GM12878 (cell line): ENCODE measurements around the gene CCNC. TPM values are rescaled to one million over a fixed set of nuclear protein-coding genes. Genes with fewer than 3 reads are reported as not detected.

Experiments
- ATAC-seq: fragments of 200-7000 bp; cut with Tn5 transposase; 3 replicates; pipeline ENCODE4 v1.9.1; 2020; ENCODE audit warnings: mild to moderate bottlenecking, moderate library complexity
- BruUV-seq: library from RNA; stranded (reverse); fragments of 400-500 nt; replicated peaks from 2 replicates; lab custom pipeline; 2021; lab: Mats Ljungman, UMichigan
- CTCF ChIA-PET: fragments of 300-600 bp; sonication (Branson Sonifier 250); formaldehyde crosslinking; extraction: SDS; loops from one replicate; lab custom pipeline; 2021; ENCODE audit warnings: inconsistent platforms; lab: Yijun Ruan, JAX
- POLR2A ChIA-PET: fragments of 350-600 bp; formaldehyde crosslinking; extraction: SDS; loops from one replicate; lab custom pipeline; 2021; ENCODE audit warnings: inconsistent platforms; lab: Charles Lee
- RAD21 ChIA-PET: fragments of 300-600 bp; sonication (Branson Sonifier 250); formaldehyde crosslinking; loops from one replicate; lab custom pipeline; 2023; ENCODE audit warnings: antibody characterized with exemption; ENCODE audit not compliant: unreplicated experiment; lab: Charles Lee
- SMC1A ChIA-PET: fragments of 300-600 bp; sonication (Branson Sonifier 250); formaldehyde crosslinking; loops from one replicate; lab custom pipeline; 2023; ENCODE audit not compliant: unreplicated experiment, uncharacterized antibody; lab: Charles Lee
- DNase-seq: peaks from one replicate; pipeline ENCODE4 v3.0.0-alpha.2; 2011; ENCODE audit warnings: low read depth, low spot score
- FAIRE-seq: peaks from 3 replicates; lab custom pipeline; 2011; peaks lifted over from hg19 to GRCh38; lab: Jason Lieb, UNC
- H2AFZ ChIP-seq: 2 replicates; pipeline ENCODE4 v1.6.0; 2011; ENCODE audit warnings: low read depth, low read length, control low read depth; ENCODE audit not compliant: control insufficient read depth
- H3K27ac ChIP-seq: 2 replicates; pipeline ENCODE4 v1.5.1; 2011; ENCODE audit warnings: control low read depth; ENCODE audit not compliant: control insufficient read depth, insufficient read depth
- H3K27me3 ChIP-seq, 2 experiments: replicated peaks in 1 of 2; 2 replicates each; pipeline versions ENCODE4 v1.6.0 to v1.6.1; 2011; ENCODE audit warnings: low read length in 1 of 2; ENCODE audit not compliant: control insufficient read depth in 2 of 2, insufficient read depth in 2 of 2
- H3K36me3 ChIP-seq, 2 experiments: 2 replicates each; pipeline ENCODE4 v1.5.1; 2011; ENCODE audit warnings: low read length in 1 of 2; ENCODE audit not compliant: control insufficient read depth in 2 of 2, insufficient read depth in 2 of 2
- H3K4me1 ChIP-seq: 2 replicates; pipeline ENCODE4 v1.6.1; 2011; ENCODE audit warnings: mild to moderate bottlenecking, low read length, moderate library complexity, mixed read lengths; ENCODE audit not compliant: control insufficient read depth, insufficient read depth
- H3K4me2 ChIP-seq: 2 replicates; pipeline ENCODE4 v1.6.0; 2011; ENCODE audit warnings: control low read depth; ENCODE audit not compliant: control insufficient read depth, insufficient read depth
- H3K4me3 ChIP-seq: fragments of 200-600 bp; sonication (generic); 2 replicates; pipeline ENCODE4 v1.5.1; 2016
- H3K79me2 ChIP-seq: 2 replicates; pipeline ENCODE4 v1.6.0; 2011; ENCODE audit warnings: low read length; ENCODE audit not compliant: control insufficient read depth, insufficient read depth
- H3K9ac ChIP-seq: 2 replicates; pipeline ENCODE4 v1.8.0; 2011; ENCODE audit warnings: low read length, control low read depth, mixed read lengths; ENCODE audit not compliant: control insufficient read depth, insufficient read depth
- H3K9me3 ChIP-seq: replicated peaks from 3 replicates; pipeline ENCODE4 v1.5.1; 2011; ENCODE audit warnings: mild to moderate bottlenecking, low read length; ENCODE audit not compliant: control insufficient read depth, insufficient read depth
- H4K20me1 ChIP-seq: 2 replicates; pipeline ENCODE4 v1.6.0; 2011; ENCODE audit not compliant: control insufficient read depth, insufficient read depth
- CBFB ChIP-seq: IDR thresholded peaks from 2 replicates; pipeline ENCODE4 v1.6.1; 2016; ENCODE audit warnings: antibody characterized with exemption, low read depth
- NFYA ChIP-seq: IDR thresholded peaks from 2 replicates; pipeline ENCODE4 v1.6.1; 2011; ENCODE audit warnings: low read depth, mild to moderate bottlenecking, low read length, improper control_type of control experiment, borderline replicate concordance
- NR2C1 ChIP-seq: fragments of 450-650 bp; IDR thresholded peaks from 2 replicates; pipeline ENCODE4 v1.6.1; 2017; ENCODE audit warnings: antibody characterized with exemption, mild to moderate bottlenecking, moderate library complexity
- RFX5 ChIP-seq: IDR thresholded peaks from 2 replicates; pipeline ENCODE4 v1.6.1; 2011; ENCODE audit warnings: low read depth, low read length, improper control_type of control experiment
- SMAD5 ChIP-seq: IDR thresholded peaks from 2 replicates; pipeline ENCODE4 v1.6.1; 2016; ENCODE audit warnings: antibody characterized with exemption, low read depth
- SRF ChIP-seq, 2 experiments: IDR thresholded peaks; 2 replicates each; pipeline ENCODE4 v1.6.1; 2011; ENCODE audit warnings: low read depth in 2 of 2, low read length in 2 of 2, mild to moderate bottlenecking in 1 of 2, moderate library complexity in 1 of 2
- WGBS: methylation state at CpG from one replicate; pipeline ENCODE4 v1.1.6; 2016; ENCODE audit warnings: low lambda C conversion rate; ENCODE audit not compliant: insufficient replicate concordance, insufficient coverage; ENCODE audit errors: missing lambda C conversion rate; 5-methylcytosine and 5-hydroxymethylcytosine counted together
- in situ Hi-C: fragments of 300-500 bp; cut with MboI; formaldehyde crosslinking; loops from 9 replicates; pipeline ENCODE4 v1.14.3; 2018; ENCODE audit warnings: mixed read lengths
- intact Hi-C: fragments of 100-400 bp; cut with micrococcal nuclease; formaldehyde crosslinking; loops from one replicate; pipeline ENCODE4 v1.14.2; 2022; ENCODE audit not compliant: unreplicated experiment
- polyA plus RNA-seq, 11 experiments: library from polyadenylated mRNA; depleted of rRNA in 4 of 11; unstranded in 6 of 11; stranded (reverse) in 5 of 11; fragments of >200 nt; fragmentation: Nextera tagmentation in 4 of 11; fragmentation: Illumina TruSeq in 1 of 11; extraction: Ambion mirVana in 4 of 11; extraction: Trizol in 1 of 11; gene quantifications; 1 replicate in 1 of 11; 2 replicates in 10 of 11; pipeline versions ENCODE4 v1.2.1 to v1.2.3, GENCODE V29; 2011 to 2016; ENCODE audit warnings: inconsistent platforms in 2 of 11, missing spikeins in 2 of 11, low read depth in 1 of 11
- total RNA-seq, 4 experiments: library from RNA; depleted of rRNA in 3 of 4; stranded (reverse); fragments of >200 nt in 3 of 4; fragmentation: Illumina TruSeq in 1 of 4; extraction: Trizol in 1 of 4; gene quantifications; 2 replicates each; pipeline versions ENCODE4 v1.2.1 to v1.2.3, GENCODE V29; 2013 to 2021

The CCNC gene
- total and polyA plus RNA-seq, 10 of the 15 experiments (the other 5 are each of a cell fraction or from before 2014, with no cell fraction given), result 68.5 to 168 (median 99.4) TPM

DNA sequence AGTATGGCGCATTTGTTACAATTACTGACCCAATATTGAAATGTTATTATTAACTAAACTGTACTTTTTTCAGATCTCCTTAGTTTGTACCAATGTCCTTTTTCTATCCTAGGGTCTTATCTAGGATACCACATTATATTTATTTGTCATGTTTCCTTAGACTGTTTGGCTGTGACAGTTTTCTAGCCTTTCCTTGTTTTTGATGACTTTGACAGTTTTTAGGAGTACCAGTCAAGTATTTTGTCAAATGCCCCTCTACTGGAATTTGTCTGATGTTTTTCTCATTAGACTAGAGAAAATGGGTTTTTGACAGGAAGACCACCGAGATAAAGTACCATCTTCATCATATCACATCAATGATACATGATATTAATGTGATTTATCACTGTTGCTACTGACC, 14.6 kb downstream of the CCNC start:
- Histone ChIP-seq H3K36me3 (peaks cover 0 to 34% of the 10 kb centered on the region in 2 experiments; a peak in 2 of 4 replicates), H2AFZ (no peak overlapping the region), H3K9me3 (no peaks in the 10 kb centered on the region), H4K20me1 (no peaks in the 10 kb centered on the region), H3K9ac (no peak overlapping the region), H3K79me2 (no peaks in the 10 kb centered on the region), H3K27me3 (no peaks in the 10 kb centered on the region), H3K4me1 (no peaks in the 10 kb centered on the region), H3K27ac (no peak overlapping the region), H3K4me2 (no peak overlapping the region), H3K4me3 (no peak overlapping the region)
- no peak for TF ChIP-seq CBFB
- TF ChIP-seq RFX5, result no peak
- TF ChIP-seq NR2C1, result no peak
- no peak for TF ChIP-seq SMAD5
- SMC1A ChIA-PET, result no interaction called here
- ATAC-seq, result no peak
- CTCF ChIA-PET, result no interaction called here
- no TSS peak for BruUV-seq
- in situ Hi-C loops, result no loop called here
- FAIRE-seq, result no peak
- DNase-seq, result no peak
- WGBS, result 89% methylated on average over 2 of the region's 2 CpGs
- RAD21 ChIA-PET, result interaction anchor here (1.3 kb wide), 1 partner anchor 15 kb away, joined by 3 read pairs; the partner anchor contains the start of gene CCNC
- POLR2A ChIA-PET, result interaction anchor here (0.5 kb wide), 1 partner anchor 45 kb away, joined by 4 read pairs; no protein-coding TSS in a partner anchor
- intact Hi-C loops, result no loop called here

GRCh38 chr6:99550046-99550748, 18.3 kb downstream of the CCNC start:
- SMC1A ChIA-PET, result interaction anchor here (1.1 kb wide), 1 partner anchor 121 kb away, joined by 3 read pairs; no protein-coding TSS in a partner anchor
- RAD21 ChIA-PET, result no interaction called here

More at GRCh38 chr6:99550046-99550748, 18.3 kb downstream of the CCNC start:
- no peak for FAIRE-seq
- no peaks in the 10 kb centered on the region for H4K20me1 ChIP-seq
- no TSS peak for BruUV-seq
- TF ChIP-seq NFYA, result no peak
- TF ChIP-seq SRF (IDR thresholded peaks at IDR 0.05; ENCODE audit: low read depth in 2 of 2, low read length in 2 of 2), result no peak
- TF ChIP-seq, all 136 proteins: peak for 0
- Histone ChIP-seq H3K9me3 (no peaks in the 10 kb centered on the region), H3K27ac (no peak overlapping the region), H3K4me3 (no peak overlapping the region), H3K4me2 (no peak overlapping the region), H2AFZ (no peak overlapping the region), H3K9ac (no peak overlapping the region), H3K27me3 (no peaks in the 10 kb centered on the region), H3K4me1 (no peaks in the 10 kb centered on the region), H3K79me2 (no peaks in the 10 kb centered on the region), H3K36me3 (peaks cover 0 to 23% of the 10 kb centered on the region in 2 experiments; a peak in 2 of 4 replicates)
- ChIA-PET POLR2A (interaction anchor here (0.6 to 1.3 kb wide), 2 partner anchors 12 to 176 kb away, joined by 3 read pairs; no protein-coding TSS in a partner anchor), CTCF (no interaction called here)
- intact Hi-C loops, result no loop called here
- in situ Hi-C loops, result no loop called here
- WGBS, result 97% methylated on average over 3 of the region's 3 CpGs
- no peak for ATAC-seq
- DNase-seq, result no peak
